GM12878 (cell line): Measurements from ENCODE around the gene MAPKAP1. TPM values are rescaled to one million over a fixed set of nuclear protein-coding genes. Genes with fewer than 3 reads are reported as not detected.

ENCODE experiments used
- ATAC-seq: fragments of 200-7000 bp; cut with Tn5 transposase; 3 replicates; pipeline ENCODE4 v1.9.1; 2020; ENCODE audit warnings: mild to moderate bottlenecking, moderate library complexity
- BruUV-seq: library from RNA; stranded (reverse); fragments of 400-500 nt; replicated peaks from 2 replicates; lab custom pipeline; 2021; lab: Mats Ljungman, UMichigan
- CTCF ChIA-PET: fragments of 300-600 bp; sonication (Branson Sonifier 250); formaldehyde crosslinking; extraction: SDS; loops from one replicate; lab custom pipeline; 2021; ENCODE audit warnings: inconsistent platforms; lab: Yijun Ruan, JAX
- POLR2A ChIA-PET: fragments of 350-600 bp; formaldehyde crosslinking; extraction: SDS; loops from one replicate; lab custom pipeline; 2021; ENCODE audit warnings: inconsistent platforms; lab: Charles Lee
- RAD21 ChIA-PET: fragments of 300-600 bp; sonication (Branson Sonifier 250); formaldehyde crosslinking; loops from one replicate; lab custom pipeline; 2023; ENCODE audit warnings: antibody characterized with exemption; ENCODE audit not compliant: unreplicated experiment; lab: Charles Lee
- SMC1A ChIA-PET: fragments of 300-600 bp; sonication (Branson Sonifier 250); formaldehyde crosslinking; loops from one replicate; lab custom pipeline; 2023; ENCODE audit not compliant: unreplicated experiment, uncharacterized antibody; lab: Charles Lee
- DNase-seq: peaks from one replicate; pipeline ENCODE4 v3.0.0-alpha.2; 2011; ENCODE audit warnings: low read depth, low spot score
- FAIRE-seq: peaks from 3 replicates; lab custom pipeline; 2011; peaks lifted over from hg19 to GRCh38; lab: Jason Lieb, UNC
- H2AFZ ChIP-seq: 2 replicates; pipeline ENCODE4 v1.6.0; 2011; ENCODE audit warnings: low read depth, low read length, control low read depth; ENCODE audit not compliant: control insufficient read depth
- H3K27ac ChIP-seq: 2 replicates; pipeline ENCODE4 v1.5.1; 2011; ENCODE audit warnings: control low read depth; ENCODE audit not compliant: control insufficient read depth, insufficient read depth
- H3K27me3 ChIP-seq, 2 experiments: replicated peaks in 1 of 2; 2 replicates each; pipeline versions ENCODE4 v1.6.0 to v1.6.1; 2011; ENCODE audit warnings: low read length in 1 of 2; ENCODE audit not compliant: control insufficient read depth in 2 of 2, insufficient read depth in 2 of 2
- H3K36me3 ChIP-seq, 2 experiments: 2 replicates each; pipeline ENCODE4 v1.5.1; 2011; ENCODE audit warnings: low read length in 1 of 2; ENCODE audit not compliant: control insufficient read depth in 2 of 2, insufficient read depth in 2 of 2
- H3K4me1 ChIP-seq: 2 replicates; pipeline ENCODE4 v1.6.1; 2011; ENCODE audit warnings: mild to moderate bottlenecking, low read length, moderate library complexity, mixed read lengths; ENCODE audit not compliant: control insufficient read depth, insufficient read depth
- H3K4me2 ChIP-seq: 2 replicates; pipeline ENCODE4 v1.6.0; 2011; ENCODE audit warnings: control low read depth; ENCODE audit not compliant: control insufficient read depth, insufficient read depth
- H3K4me3 ChIP-seq: fragments of 200-600 bp; sonication (generic); 2 replicates; pipeline ENCODE4 v1.5.1; 2016
- H3K79me2 ChIP-seq: 2 replicates; pipeline ENCODE4 v1.6.0; 2011; ENCODE audit warnings: low read length; ENCODE audit not compliant: control insufficient read depth, insufficient read depth
- H3K9ac ChIP-seq: 2 replicates; pipeline ENCODE4 v1.8.0; 2011; ENCODE audit warnings: low read length, control low read depth, mixed read lengths; ENCODE audit not compliant: control insufficient read depth, insufficient read depth
- H3K9me3 ChIP-seq: replicated peaks from 3 replicates; pipeline ENCODE4 v1.5.1; 2011; ENCODE audit warnings: mild to moderate bottlenecking, low read length; ENCODE audit not compliant: control insufficient read depth, insufficient read depth
- H4K20me1 ChIP-seq: 2 replicates; pipeline ENCODE4 v1.6.0; 2011; ENCODE audit not compliant: control insufficient read depth, insufficient read depth
- EZH2 ChIP-seq: IDR thresholded peaks from 2 replicates; pipeline ENCODE4 v1.6.1; 2012; ENCODE audit warnings: low read depth, mild to moderate bottlenecking, control low read depth, inconsistent platforms, low read length, borderline replicate concordance; ENCODE audit not compliant: control insufficient read depth
- JUNB ChIP-seq: IDR thresholded peaks from 2 replicates; pipeline ENCODE4 v1.6.1; 2016; ENCODE audit warnings: antibody characterized with exemption, mild to moderate bottlenecking
- KLF5 ChIP-seq: fragments of 450-650 bp; IDR thresholded peaks from 2 replicates; pipeline ENCODE4 v1.6.1; 2014; ENCODE audit warnings: mild to moderate bottlenecking; ENCODE audit not compliant: partially characterized antibody
- NFYA ChIP-seq: IDR thresholded peaks from 2 replicates; pipeline ENCODE4 v1.6.1; 2011; ENCODE audit warnings: low read depth, mild to moderate bottlenecking, low read length, improper control_type of control experiment, borderline replicate concordance
- NR2C1 ChIP-seq: fragments of 450-650 bp; IDR thresholded peaks from 2 replicates; pipeline ENCODE4 v1.6.1; 2017; ENCODE audit warnings: antibody characterized with exemption, mild to moderate bottlenecking, moderate library complexity
- POLR2AphosphoS2 ChIP-seq: IDR thresholded peaks from 2 replicates; pipeline ENCODE4 v1.6.1; 2011; ENCODE audit warnings: low read depth, mild to moderate bottlenecking, low read length, improper control_type of control experiment, moderate library complexity
- POLR2AphosphoS5 ChIP-seq: IDR thresholded peaks from 2 replicates; pipeline ENCODE4 v1.6.1; 2011; ENCODE audit warnings: mild to moderate bottlenecking, low read length, inconsistent platforms
- RELA ChIP-seq: fragments of 450-650 bp; IDR thresholded peaks from 2 replicates; pipeline ENCODE4 v1.8.0; 2014; ENCODE audit warnings: borderline replicate concordance; ENCODE audit not compliant: partially characterized antibody
- SIX5 ChIP-seq: IDR thresholded peaks from 2 replicates; pipeline ENCODE4 v1.6.1; 2011; ENCODE audit warnings: mild to moderate bottlenecking, low read depth, low read length, moderate library complexity; ENCODE audit not compliant: severe bottlenecking
- SMARCA5 ChIP-seq: fragments of 450-650 bp; IDR thresholded peaks from 2 replicates; pipeline ENCODE4 v1.6.1; 2017; ENCODE audit warnings: mild to moderate bottlenecking
- SP1 ChIP-seq: IDR thresholded peaks from one replicate; pipeline ENCODE4 v1.6.1; 2011; ENCODE audit warnings: low read depth, low read length
- TAF1 ChIP-seq: IDR thresholded peaks from 2 replicates; pipeline ENCODE4 v1.6.1; 2011; ENCODE audit warnings: mild to moderate bottlenecking, low read depth, low read length, borderline replicate concordance
- TARDBP ChIP-seq: IDR thresholded peaks from 2 replicates; pipeline ENCODE4 v1.6.1; 2016; ENCODE audit warnings: borderline replicate concordance
- TCF3 ChIP-seq: IDR thresholded peaks from 2 replicates; pipeline ENCODE4 v1.6.1; 2012; ENCODE audit warnings: low read depth, mild to moderate bottlenecking, low read length, borderline replicate concordance; ENCODE audit not compliant: insufficient read depth
- YBX1 ChIP-seq: fragments of 450-650 bp; IDR thresholded peaks from 2 replicates; pipeline ENCODE4 v1.6.1; 2016; ENCODE audit warnings: antibody characterized with exemption
- ZNF622 ChIP-seq: fragments of 450-650 bp; IDR thresholded peaks from 2 replicates; pipeline ENCODE4 v1.6.1; 2017; ENCODE audit warnings: mild to moderate bottlenecking, inconsistent platforms
- ZNF687 ChIP-seq: fragments of 450-650 bp; IDR thresholded peaks from 2 replicates; pipeline ENCODE4 v1.6.1; 2017; ENCODE audit warnings: mild to moderate bottlenecking, moderate library complexity
- ZSCAN29 ChIP-seq: fragments of 450-650 bp; IDR thresholded peaks from 2 replicates; pipeline ENCODE4 v1.6.1; 2017; ENCODE audit warnings: mild to moderate bottlenecking, moderate library complexity
- WGBS: methylation state at CpG from one replicate; pipeline ENCODE4 v1.1.6; 2016; ENCODE audit warnings: low lambda C conversion rate; ENCODE audit not compliant: insufficient replicate concordance, insufficient coverage; ENCODE audit errors: missing lambda C conversion rate; 5-methylcytosine and 5-hydroxymethylcytosine counted together
- in situ Hi-C: fragments of 300-500 bp; cut with MboI; formaldehyde crosslinking; loops from 9 replicates; pipeline ENCODE4 v1.14.3; 2018; ENCODE audit warnings: mixed read lengths
- intact Hi-C: fragments of 100-400 bp; cut with micrococcal nuclease; formaldehyde crosslinking; loops from one replicate; pipeline ENCODE4 v1.14.2; 2022; ENCODE audit not compliant: unreplicated experiment
- polyA plus RNA-seq, 11 experiments: library from polyadenylated mRNA; depleted of rRNA in 4 of 11; unstranded in 6 of 11; stranded (reverse) in 5 of 11; fragments of >200 nt; fragmentation: Nextera tagmentation in 4 of 11; fragmentation: Illumina TruSeq in 1 of 11; extraction: Ambion mirVana in 4 of 11; extraction: Trizol in 1 of 11; gene quantifications; 1 replicate in 1 of 11; 2 replicates in 10 of 11; pipeline versions ENCODE4 v1.2.1 to v1.2.3, GENCODE V29; 2011 to 2016; ENCODE audit warnings: inconsistent platforms in 2 of 11, missing spikeins in 2 of 11, low read depth in 1 of 11
- total RNA-seq, 4 experiments: library from RNA; depleted of rRNA in 3 of 4; stranded (reverse); fragments of >200 nt in 3 of 4; fragmentation: Illumina TruSeq in 1 of 4; extraction: Trizol in 1 of 4; gene quantifications; 2 replicates each; pipeline versions ENCODE4 v1.2.1 to v1.2.3, GENCODE V29; 2013 to 2021

The MAPKAP1 gene
- total and polyA plus RNA-seq, 10 of the 15 experiments (the other 5 are each of a cell fraction or from before 2014, with no cell fraction given), result 5.1 to 188 (median 105) TPM

DNA sequence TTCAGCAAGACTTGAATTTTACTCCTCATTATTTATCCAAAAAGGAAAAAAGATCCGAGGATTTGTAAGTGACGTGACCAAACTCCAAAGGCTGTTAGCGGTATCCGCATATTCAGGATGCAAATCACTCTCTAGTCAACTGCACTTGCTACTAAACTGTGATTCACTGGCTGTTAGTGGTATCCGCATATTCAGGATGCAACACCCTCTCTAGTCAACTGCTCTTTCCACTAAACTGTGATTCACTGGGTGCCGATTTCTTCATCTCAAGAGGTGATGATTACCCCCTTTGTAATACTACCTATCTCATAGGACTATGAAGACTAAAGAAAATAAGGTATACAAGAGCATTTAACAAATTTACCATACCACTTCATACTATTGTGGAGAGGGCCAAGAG is 5.7 kb downstream of the MAPKAP1 start:
- no peaks in the 10 kb centered on the region for H3K27me3 ChIP-seq
- ATAC-seq, result peak; percentile 63
- H3K4me3 ChIP-seq, result peak overlapping the region; percentile 46
- CTCF ChIA-PET, result interaction anchor here (0.8 to 2.3 kb wide), 4 partner anchors 50 to 143 kb away, joined by 3 to 9 read pairs (median 5); no protein-coding TSS in a partner anchor
- peaks cover 22% of the 10 kb centered on the region for H3K4me1 ChIP-seq
- H2AFZ ChIP-seq, result no peak overlapping the region; the same call in 1 of the 2 replicates
- no peaks in the 10 kb centered on the region for H4K20me1 ChIP-seq
- POLR2A ChIA-PET, result interaction anchor here (1.1 to 7.8 kb wide), 3 partner anchors 52 to 69 kb away, joined by 5 to 105 read pairs (median 7); no protein-coding TSS in a partner anchor
- H3K36me3 ChIP-seq, result no peaks in the 10 kb centered on the region
- WGBS, result 2% methylated on average over 6 of the region's 6 CpGs
- RAD21 ChIA-PET, result interaction anchor here (0.6 to 10.4 kb wide), 15 partner anchors 20 to 171 kb away, joined by 3 to 151 read pairs (median 5); no protein-coding TSS in a partner anchor
- peak overlapping the region; percentile 73 for H3K4me2 ChIP-seq
- FAIRE-seq, result peak; percentile 35
- peaks cover 94% of the 10 kb centered on the region for H3K79me2 ChIP-seq
- peak overlapping the region; percentile 46 for H3K9ac ChIP-seq
- in situ Hi-C loops, result no loop called here
- no TSS peak for BruUV-seq
- H3K27ac ChIP-seq, result peak overlapping the region; percentile 68
- intact Hi-C loops, result loop anchor here (1.0 to 5.0 kb wide), 3 partner anchors 51 to 139 kb away; no protein-coding TSS in a partner anchor
- H3K9me3 ChIP-seq, result no peaks in the 10 kb centered on the region
- SMC1A ChIA-PET, result interaction anchor here (0.6 to 11.7 kb wide), 11 partner anchors 18 to 143 kb away, joined by 3 to 185 read pairs (median 4); no protein-coding TSS in a partner anchor
- no peak for DNase-seq
- TF ChIP-seq TARDBP (no peak), TAF1 (no peak), NFYA (no peak), ZNF687 (0 out of 2 replicates have a peak, but pooled peaks have one; percentile 37), ZNF622 (no peak), EZH2 (no peak), NR2C1 (no peak), POLR2AphosphoS5 (peak; percentile 60), JUNB (no peak), POLR2AphosphoS2 (0 out of 2 replicates have a peak, but pooled peaks have one; percentile 47), SP1 (no peak), SIX5 (no peak), SMARCA5 (0 out of 2 replicates have a peak, but pooled peaks have one; percentile 48), YBX1 (no peak), RELA (no peak), ZSCAN29 (no peak), KLF5 (no peak), TCF3 (no peak)
